Pons (tissue), 1 donor: ENCODE data around the gene MARF1.
"Not testable (repeated sequence)": the region's sequence is repeated elsewhere in the genome, so short reads cannot be mapped to it uniquely, and the experiment has no call there.

Source experiments
- DNase-seq: peaks from one replicate; pipeline ENCODE4 v3.0.0-alpha.2; 2016; ENCODE audit warnings: low spot score

MARF1 gene

GRCh38 chr16:15597822-15598647 is 44.9 kb downstream of the MARF1 start:
- DNase-seq = peak; percentile 43

- no peak for DNase-seq
Observed at GRCh38 chr16:15597135-15597534, 45.8 kb downstream of the MARF1 start.

- no peak for DNase-seq
Observed at GRCh38 chr16:15594711-15595320, 48.1 kb downstream of the MARF1 start.

- DNase-seq = no peak
Observed at GRCh38 chr16:15593235-15593634, 49.7 kb downstream of the MARF1 start.

DNA sequence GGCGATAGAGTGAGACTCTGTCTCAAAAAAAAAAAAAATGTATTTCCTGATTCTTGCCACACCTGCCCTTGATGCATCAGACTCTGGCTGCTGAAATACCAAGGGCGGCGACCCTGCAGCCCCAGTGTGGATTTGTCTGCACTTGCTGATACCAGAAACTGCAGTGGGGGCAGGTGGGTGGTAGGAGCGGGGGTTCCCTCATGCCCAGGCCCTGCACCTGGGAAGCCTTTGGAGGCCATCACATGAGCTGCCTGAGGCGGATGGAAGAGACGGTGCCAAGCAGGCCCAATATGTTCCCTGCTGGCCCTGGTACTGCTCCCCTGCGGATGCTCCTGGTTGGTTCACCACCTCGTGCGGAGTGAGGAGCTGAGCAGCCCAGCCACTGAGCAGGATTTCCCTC is 50.6 kb downstream of the MARF1 start:
- no peak for DNase-seq

- no peak for DNase-seq
Observed at GRCh38 chr16:15587152-15587825, 55.7 kb downstream of the MARF1 start.

GRCh38 chr16:15586716-15587115 is 56.2 kb downstream of the MARF1 start:
- no peak for DNase-seq

DNA sequence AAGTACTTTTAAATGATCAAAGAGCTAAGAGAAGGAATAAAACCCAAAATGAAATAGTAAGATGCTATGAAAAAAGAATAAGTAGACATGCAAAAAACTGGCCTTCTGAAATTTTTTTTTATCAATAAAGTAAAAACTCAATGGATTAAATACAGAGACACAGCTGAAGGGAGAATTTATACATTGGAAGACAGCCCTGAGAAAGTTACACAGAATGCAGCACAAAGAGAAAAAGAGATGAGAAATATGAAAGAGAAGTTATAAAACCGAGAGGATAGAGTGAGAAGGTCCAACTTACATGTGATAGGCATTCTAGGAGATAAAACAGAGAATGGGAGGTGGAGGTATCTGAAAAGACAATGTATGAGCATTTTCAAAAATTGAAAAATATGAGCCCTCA is 57.0 kb downstream of the MARF1 start:
- DNase-seq = no peak

- DNase-seq = no peak
Observed at GRCh38 chr16:15583526-15583925, 59.4 kb downstream of the MARF1 start.

- DNase-seq = no peak
Observed at GRCh38 chr16:15581127-15581815, 61.7 kb downstream of the MARF1 start.

GRCh38 chr16:15578824-15579223 is 64.1 kb downstream of the MARF1 start:
- no peak for DNase-seq

DNA sequence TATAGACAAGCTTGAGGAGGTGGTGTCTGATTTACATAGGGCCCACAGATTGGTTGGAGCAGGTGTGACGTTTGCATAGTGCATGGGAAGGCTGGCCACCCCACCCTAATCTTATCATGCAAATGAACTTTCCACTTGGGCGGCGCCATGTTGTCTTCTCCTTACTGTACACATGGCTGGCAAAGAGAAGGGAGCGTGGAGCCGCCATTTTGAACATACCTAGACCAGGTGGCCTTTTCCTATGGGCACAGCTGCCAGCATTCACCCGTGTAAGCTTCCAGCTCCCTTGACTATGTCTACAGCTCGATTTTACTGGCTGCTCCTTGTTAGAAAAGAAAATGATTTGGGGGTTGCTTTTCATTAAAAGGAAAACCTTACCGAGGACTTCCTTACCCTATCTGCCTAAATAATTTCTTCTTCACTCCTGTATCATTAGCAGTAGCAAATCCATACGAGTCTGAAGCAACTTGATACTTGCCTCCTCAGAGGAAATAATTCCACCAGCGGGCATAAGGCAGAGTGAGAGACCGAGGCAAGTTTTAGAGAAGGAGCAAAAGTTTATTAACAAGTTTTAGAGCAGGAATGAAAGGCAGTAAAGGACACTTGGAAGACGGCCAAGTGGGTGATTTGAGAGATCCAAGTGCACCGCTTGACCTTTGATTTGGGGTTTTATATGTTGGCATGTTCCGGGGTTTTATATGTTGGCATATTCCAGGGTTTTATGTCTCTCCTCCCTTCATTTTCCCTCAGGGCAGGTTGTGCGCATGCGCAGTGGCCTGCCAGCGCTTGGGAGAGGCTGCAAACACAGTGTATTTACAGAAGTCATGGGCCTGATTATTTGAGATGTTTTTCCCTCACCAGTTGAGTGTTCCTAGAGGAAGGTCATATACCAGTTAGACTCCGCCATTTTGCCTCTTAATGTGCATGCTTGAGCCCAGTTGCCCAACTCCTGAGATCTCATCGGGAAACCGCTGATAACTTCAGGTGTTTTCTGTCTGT is 65.7 kb downstream of the MARF1 start:
- no peak for DNase-seq

GRCh38 chr16:15575293-15576049 is 67.5 kb downstream of the MARF1 start:
- DNase-seq = no peak

- no peak for DNase-seq
Observed at GRCh38 chr16:15574614-15574948, 68.4 kb downstream of the MARF1 start.

DNA sequence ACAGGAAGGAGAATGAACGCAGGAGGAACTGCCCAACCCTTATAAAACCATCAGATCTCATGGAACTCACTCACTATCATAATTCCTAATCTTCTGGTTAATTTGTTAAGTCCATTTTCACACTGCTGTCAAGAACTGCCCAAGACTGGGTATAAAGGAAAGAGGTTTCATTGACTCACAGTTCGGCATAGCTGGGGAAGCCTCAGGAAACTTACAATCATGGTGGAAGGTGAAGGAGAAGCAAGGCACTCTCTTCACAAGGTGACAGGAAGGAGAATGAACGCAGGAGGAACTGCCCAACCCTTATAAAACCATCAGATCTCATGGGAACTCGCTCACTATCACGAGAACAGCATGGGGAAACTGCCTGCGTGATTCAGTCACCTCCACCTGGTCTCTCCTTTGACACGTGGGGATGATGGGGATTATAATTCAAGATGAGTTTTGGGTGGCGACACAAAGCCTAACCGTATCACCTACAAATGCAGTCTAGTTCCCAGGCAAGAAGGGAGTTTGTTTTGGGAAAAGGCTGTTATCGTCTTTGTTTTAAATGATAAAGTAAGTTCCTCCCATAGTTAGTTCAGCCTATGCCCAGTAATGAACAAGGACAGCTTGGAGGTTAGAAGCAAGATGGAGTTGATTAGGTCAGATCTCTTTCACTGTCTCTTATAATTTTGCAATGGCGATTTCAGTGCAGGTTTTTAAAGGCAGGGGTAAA is 68.9 kb downstream of the MARF1 start:
- DNase-seq = not testable (repeated sequence)

DNA sequence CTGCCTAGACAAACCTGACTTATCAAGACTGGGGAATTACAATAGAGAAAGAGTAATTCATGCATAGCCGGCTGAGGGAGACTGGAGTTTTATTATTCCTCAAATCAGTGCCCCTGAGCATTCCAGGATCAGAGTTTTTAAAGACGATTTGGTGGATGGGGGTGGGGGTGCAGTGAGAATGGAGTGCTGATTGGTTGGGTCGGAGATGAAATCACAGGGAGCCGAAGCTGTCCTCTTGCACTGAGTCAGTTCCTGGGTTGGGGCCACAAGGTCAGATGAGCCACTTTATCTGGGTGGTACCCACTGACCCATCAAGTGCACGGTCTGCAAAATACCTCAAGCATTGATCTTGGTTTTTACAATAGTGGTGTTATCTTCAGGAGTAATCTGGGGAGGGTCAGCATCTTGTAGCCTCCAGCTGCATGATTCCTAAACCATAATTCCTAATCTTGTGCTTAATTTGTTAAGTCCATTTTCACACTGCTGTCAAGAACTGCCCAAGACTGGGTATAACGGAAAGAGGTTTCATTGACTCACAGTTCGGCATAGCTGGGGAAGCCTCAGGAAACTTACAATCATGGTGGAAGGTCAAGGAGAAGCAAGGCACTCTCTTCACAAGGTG is 69.6 kb downstream of the MARF1 start:
- no peak for DNase-seq

- no peak for DNase-seq
Observed at GRCh38 chr16:15572329-15573001, 70.5 kb downstream of the MARF1 start.

DNA sequence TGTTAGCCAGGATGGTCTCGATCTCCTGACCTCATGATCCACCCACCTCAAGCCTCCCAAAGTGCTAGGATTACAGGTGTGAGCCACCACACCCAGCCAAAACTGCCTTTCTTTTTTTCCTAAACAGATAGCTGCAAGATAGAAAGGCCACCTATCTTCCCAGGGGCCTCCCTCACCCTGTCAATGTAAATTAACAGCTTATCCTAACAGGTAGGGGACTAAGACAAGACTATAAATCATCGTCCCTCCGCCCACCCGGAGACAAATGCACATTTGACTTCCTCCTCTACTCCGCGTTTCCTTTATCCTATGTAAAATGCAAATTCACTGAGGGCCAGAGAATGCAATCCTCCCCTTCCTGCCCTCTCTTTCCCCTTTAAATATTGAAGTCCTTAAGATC is 71.4 kb downstream of the MARF1 start:
- no peak for DNase-seq

GRCh38 chr16:15570666-15571065 is 72.3 kb downstream of the MARF1 start:
- not testable (repeated sequence) for DNase-seq
